ENCODE results near the gene CYRIA.

CYRIA gene

DNA sequence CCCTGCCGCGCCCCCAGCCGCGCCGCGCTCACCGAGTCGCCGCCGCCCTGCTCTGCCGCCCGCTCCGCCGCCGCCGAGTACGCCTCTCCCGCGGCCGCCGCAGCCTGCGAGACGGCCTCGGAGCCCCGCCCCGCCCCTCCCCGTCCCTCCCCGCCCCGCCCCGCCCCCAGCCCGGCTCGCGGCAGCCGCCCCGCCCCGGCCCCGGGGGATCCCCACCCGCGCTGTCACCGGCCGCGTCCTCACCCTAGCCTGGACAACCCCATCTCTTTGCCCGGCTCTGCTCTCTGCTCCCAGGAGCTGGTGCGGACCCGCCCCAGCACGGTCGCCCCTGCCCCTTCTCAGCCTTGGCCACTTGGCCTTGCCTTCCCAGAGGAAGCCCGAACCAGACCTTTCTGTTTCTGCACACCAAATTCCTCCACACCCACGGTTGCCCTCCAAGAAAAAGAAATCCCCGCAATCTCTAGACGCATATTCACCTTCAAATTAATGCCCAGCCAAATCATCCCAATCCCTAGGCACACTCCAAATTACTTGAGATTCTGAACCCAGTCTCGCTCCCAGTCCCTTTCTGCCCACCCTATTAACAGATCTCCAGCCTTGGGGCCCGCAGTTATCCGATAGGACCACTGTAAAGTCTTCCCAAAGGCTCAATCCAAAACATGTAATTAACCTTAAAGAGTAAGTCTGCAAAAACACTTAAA, at the start of gene CYRIA:
Gene CYRIA (minus strand): TSS at position 87 of the 701 bp plus-strand sequence. CDS start 77,715 bp downstream, outside the sequence.
- DNase-seq (ENCODE audit: low spot score) = peak; percentile 79

DNA sequence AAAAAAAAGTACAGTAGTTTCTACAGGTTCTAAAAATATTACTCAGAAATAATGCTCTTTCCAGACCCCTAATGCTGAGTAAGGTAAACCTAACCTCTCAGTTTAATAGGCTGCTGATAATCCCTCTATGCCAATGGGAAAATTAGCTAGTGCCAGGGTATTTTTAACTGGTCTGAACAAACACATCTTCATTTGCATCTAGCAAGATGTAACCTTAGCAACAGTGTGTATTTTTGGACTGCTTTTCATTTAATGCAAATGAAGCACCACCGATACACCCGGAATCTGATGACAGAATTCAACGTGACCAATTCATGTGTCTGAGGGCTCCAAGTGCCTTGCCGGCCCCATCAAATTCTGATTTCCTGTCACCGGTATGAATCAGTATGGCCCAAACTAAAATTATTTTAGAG, 47.4 kb upstream of the CYRIA start:
- peak; percentile 68 for DNase-seq (ENCODE audit: low spot score)

DNA sequence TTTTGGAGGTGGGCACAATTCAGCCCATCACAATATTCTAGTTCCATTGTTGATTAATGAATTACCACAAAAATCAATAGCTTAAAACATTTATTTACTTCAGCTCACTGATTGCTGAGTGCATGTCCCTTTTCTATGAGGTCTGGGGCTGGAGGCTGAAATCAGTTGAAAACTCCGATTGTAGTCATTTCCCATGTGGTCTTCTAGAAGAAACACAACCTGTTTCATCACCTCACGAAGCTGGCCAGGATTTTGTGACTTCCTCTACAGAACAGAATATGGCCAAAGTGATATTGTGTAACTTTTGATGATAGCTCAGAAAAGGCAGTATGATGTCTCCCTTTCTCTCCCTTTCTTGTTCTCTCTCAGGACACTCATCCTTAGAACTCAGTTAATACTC, 44.1 kb upstream of the CYRIA start:
- DNase-seq (ENCODE audit: low spot score) = no peak

DNA sequence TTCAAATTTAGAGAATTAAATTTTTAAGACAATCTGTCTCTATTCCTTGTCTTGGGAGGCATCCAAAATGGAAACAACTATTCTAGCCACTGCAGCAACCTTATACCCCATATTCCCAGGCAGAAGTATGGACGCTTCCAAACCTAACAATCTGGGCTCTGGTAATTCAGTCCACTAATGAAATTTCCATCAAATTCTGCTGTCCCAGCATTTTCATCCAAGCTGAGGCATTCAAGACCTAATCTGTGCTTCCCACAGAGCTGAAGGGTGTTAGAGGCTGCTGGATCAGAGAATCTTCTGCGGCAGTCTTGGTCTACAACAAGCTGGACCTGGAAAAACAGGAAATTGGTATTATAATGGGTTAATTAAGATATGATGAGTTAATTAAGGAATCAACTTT, 42.5 kb upstream of the CYRIA start:
- no peak for DNase-seq (ENCODE audit: low spot score)

DNA sequence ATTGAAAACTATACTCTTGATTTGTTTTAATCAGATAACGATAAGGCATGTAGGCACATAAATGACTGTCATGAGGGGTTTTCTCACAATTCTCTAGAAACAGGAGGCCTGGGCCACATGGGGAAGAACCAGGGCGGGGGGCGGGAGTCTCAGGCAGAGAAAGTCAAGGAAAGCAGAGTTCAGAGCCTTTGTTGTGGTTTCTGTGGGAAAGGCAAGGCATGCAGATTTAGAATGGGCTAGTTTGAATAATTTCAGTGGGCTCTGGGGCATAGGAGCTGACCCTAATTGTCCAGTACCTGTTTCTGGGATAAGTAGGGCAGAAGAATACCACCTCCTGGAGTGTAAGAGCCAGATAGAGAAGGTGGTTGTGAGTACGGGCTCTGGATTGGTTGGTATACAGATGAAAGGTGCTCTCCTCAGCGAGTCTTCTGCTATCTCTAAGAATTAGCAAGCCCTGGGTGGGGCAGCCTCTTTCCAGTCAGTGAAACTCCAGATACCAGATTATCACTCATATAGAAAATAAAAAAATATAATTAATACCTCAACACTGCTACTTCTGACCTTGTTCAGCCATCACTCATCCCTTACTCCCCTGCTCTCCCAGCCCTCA, 41.5 kb upstream of the CYRIA start:
- no peak for DNase-seq (ENCODE audit: low spot score)

DNA sequence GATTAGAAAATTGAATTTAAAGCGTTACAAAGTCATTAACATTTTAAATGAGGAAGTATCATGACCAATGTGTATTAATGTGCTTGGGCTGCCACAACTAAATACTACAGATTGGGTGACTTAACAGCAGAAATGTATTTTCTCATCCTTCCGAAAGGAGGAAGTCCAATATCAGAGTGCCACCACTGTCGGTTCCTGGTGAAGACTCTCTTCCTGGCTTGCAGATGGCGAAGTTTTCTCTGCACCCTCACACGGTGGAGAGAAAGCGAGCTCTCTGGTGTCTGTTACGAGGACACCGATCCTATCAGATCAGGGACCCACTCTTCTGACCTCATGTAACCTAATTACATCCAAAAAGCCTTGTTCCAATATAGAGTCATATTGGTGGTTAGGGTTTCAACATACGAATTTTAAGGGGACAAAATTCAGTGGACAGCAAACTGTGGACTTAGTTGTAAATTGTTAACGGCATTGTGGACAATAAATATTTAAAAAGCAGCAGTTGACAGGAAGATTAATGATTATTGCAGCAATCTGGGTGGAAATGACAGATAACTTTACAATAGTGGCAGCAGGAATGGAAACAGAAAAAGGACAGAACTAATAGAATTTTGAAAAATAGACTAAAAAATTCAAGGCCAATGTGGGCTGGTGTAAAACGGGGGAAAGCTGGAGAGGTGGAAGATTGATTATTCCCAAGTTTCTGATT, 35.1 kb upstream of the CYRIA start:
- DNase-seq (ENCODE audit: low spot score) = no peak

DNA sequence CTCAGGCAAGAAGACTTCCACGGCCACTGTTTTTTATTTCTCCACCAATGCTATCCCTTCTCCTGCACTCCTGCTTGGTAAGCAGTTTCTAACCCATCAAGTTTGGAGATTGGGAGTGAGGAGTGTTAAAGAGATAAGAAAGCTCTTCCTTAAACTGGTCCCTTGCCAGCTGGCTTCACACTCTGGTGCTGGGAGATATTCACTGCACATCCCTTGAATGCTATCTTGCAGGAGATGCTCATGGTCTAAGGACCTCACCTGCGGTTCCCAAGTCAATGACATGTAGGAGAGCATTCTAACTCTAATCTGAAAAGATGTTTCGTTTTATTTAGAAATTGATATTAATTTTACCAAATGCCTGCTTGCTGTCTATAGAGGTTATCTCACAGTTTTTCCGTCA, 28.2 kb upstream of the CYRIA start:
- no peak for DNase-seq (ENCODE audit: low spot score)

DNA sequence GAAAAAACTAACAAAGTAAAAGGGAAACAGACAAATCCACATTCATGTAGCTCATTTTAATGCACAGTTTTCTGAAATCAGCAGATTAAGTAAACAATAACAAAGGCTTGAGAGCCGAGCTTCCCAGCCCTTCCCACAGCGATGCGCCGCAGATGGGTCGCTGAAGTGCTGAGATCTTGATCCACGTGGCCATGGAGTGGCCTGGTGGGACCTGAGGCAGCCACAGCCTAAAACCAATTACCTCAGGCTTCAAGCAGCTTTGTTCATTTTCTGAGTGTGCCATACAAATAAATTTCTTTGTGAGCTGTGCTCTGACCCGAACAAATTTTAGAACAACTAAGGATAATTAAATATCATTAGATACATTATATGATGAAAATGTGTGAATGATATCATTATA, 25.6 kb upstream of the CYRIA start:
- DNase-seq (ENCODE audit: low spot score) = no peak

DNA sequence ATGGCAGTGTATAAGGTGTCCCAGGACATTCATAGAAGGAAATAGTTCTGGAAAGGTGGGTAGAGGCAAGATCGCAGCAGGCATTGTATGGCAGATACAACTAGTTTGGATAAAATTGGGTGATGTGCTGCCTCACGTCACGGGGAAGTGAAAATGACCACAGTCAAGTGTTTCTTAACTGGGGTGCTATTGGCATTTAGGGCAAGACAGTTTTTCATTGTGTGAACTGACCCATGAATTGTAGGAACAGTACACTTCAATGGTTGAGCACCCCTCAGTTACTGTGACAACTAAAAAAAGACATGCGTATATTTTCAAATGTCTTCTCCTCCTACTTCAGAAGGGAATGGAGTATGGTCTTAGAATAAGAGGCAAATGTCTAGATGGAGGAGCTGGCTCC, 22.3 kb upstream of the CYRIA start:
- no peak for DNase-seq (ENCODE audit: low spot score)

DNA sequence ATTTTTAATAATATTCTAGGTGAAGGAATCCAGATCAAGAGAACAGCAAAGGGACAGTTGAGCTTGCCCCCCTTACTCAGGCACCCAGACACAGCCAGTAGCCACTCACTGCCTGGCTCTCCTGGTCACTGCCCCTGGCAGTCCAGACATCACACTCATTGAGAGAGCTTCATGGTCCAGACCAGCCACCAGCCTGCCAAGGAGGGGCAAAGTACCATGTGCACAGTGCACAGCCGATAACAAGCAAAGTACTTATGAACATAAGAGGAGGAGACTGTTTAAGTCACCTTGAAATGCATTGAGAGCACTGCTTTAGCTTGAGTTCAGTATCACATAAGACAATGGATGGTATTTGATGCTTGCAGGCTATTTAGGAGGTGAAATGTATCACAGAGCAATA, 21.6 kb upstream of the CYRIA start:
- no peak for DNase-seq (ENCODE audit: low spot score)

DNA sequence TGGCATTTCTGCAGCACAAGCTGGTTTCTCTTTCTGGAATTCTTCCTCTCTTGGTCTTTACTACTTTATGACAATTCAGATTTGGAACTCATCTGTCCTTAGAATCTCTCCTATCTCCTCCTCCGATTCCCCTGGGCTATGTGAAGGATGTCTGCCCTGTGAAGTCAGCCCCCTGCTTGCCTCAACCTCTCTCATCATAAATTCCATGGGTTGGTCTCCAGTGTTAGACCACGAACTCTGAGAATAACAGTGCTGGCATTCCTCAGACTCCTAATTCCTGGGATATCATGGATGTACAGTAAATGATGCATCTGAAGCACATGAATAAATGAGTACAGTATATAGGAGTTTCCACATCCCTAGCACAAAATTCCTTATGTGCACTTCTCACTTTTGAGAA, 21.0 kb upstream of the CYRIA start:
- no peak for DNase-seq (ENCODE audit: low spot score)

DNA sequence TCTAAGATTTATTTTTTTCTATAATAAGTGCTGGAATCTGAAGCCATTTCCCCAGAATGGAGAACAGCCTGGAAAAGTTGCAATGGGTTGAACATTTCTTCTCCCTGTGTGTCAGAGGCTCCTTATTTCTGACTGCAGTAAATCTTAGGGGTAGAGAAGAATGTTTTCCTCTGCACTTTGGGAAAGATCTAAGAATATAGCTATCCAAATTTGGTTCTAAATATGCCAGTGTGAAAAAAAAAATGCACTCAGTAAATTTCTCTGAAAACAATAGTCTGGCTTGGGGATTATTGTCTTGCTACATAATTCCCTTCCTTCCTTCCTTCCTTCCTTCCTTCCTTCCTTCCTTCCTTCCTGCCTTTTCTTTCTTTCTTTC, 19.7 kb upstream of the CYRIA start:
- DNase-seq (ENCODE audit: low spot score) = no peak

DNA sequence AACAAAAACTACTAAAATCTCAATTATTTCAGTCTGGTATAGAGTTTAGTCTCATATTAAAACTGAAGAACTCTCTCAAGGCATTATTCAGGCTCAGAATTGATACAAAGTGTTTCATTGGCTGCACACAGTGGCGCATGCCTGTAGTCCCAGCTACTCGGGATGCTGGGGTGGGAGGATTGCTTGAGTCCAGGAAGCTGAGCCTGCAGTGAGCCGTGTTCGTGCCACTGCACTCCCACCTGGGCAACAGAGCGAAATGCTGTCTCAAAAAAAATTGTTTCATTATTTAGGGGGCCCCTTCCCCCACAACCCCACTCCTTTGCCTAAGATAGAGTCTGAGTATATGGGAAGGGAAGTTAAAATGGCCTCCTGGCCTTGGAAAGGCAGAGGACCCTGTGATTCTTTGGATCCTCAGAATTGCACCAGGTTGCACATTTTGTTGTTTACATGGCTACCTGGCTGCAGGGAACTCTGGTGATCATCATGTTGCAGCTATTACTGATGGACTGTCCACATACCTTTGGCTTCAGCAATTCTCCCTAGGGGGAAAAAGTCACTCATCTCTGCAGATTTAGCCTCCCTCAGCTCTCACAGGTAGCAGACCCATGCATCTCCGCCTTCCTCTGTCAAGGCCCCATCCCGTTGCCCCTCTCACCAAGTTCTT, 19.2 kb upstream of the CYRIA start:
- no peak for DNase-seq (ENCODE audit: low spot score)

DNA sequence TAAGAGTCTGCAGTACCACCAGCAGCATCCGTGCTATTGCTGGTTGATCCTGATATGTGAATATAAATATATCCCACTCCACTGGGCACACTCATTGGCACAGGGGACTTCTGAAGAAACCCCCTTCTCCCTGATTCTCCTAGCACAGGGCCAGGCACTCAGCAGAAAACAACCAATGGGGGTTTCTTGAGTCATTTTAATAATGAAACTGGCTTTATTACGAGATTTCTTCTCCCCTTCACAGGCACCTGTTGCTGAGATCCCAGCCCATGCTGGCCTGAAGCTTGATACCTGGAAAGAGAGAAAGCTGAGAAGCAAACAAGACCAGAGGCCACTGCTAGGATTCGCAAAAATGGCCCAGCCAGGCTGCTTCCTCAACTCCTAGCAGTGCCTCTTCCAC, 17.9 kb upstream of the CYRIA start:
- DNase-seq (ENCODE audit: low spot score) = no peak

DNA sequence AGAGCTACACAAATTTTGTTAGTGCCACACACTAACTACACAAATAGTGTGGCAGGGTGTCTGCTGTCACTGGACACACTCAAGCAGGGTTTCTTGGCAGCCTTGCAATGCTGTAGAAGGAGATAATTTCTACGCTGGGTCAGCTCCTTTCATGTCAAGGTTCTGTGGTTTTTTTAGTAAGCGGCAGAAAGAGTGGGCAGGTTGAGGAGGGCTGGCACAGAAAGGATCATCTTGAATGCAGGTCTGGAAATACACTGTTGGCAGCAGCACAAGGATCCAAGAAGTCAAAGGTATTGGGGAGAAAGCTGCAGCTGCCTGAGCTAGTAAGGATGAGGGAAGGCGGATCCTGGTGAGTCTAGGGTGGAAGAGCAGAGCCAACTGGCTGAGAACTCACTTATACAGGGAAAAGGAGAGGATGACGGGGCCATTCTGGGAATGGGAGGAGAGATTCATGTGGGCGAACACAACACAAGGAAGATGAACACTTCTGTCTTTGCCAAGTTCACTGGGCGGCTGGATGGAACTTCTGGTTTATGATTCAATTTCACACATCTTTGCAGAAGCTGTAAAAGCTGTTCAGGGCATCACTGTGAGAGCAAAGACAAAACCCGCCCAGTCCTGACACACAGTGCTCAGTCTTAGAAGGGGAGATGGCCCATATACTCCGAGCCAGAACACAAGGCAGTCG, 16.9 kb upstream of the CYRIA start:
- DNase-seq (ENCODE audit: low spot score) = no peak

DNA sequence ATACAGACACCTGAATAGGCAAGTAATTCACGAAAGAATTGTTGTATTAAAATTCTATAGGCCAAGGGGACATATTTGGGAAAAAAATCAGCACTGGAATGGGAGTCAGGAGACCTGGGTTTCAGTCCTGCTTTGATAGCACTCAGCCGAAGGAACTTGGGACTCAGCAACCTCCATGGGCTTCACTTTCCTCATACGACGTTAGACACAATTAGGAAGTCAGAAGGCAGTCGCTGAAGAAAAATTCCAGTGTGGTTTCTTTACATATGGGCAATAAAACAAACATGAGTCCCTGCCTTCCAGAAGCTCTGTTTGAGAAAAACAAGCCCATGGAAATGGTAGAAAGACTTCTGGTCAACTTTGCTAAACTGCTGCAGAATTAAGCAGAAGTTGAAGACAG, 15.1 kb upstream of the CYRIA start:
- DNase-seq (ENCODE audit: low spot score) = no peak

DNA sequence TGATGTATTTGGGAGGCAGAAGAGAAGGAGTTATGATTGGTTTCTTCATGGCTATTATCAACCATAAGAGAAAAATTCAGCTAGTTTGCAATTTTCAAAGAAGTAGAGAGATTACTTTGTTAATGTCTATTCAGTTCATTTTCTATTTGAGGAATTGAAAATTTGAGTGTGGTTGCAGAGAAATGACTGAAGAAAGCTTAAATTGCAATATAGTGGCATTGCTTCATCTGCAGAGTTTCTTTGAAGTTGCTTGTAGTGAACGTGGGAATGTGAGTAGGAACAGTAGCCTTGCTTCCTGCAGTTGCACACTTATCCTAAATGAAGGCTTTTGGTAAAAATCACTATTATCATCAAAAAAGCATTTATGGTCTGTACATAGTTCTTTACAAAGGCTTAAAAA, 14.7 kb upstream of the CYRIA start:
- no peak for DNase-seq (ENCODE audit: low spot score)

DNA sequence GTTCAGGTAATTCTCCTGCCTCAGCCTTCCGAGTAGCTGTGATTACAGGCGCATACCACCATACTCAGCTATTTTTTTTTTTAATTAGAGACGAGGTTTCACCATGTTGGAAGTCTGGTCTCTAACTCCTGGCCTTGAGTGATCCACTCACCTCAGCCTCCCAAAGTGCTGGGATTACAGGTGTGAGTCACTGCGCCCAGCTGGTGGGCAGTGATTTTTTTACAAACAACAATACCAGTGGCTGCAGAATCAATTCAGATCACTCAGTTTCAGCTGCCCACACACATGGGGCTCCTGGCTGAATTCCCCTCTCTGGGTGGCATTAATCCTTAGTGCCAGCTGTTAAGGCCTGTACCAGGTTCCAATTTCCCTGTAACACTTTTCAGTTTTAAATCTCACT, 13.3 kb upstream of the CYRIA start:
- no peak for DNase-seq (ENCODE audit: low spot score)

DNA sequence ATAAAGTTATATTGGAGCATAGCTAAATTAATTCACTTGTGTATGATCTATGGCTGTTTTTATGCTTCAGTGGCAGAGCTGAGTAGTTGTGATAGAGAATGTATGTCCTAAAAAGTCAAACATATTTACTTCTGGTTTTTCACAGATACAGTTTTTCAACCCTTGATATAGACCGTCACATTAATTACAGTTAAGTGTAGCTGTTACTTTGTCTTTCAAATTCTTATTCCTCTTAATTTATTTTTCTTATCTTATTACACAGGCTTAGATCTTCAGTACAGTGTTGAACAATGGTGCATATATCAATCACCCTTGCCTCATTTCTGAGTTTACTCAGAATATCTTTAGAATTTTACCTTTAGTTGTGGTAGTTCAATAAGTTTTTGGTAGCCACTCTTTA, 12.2 kb upstream of the CYRIA start:
- no peak for DNase-seq (ENCODE audit: low spot score)

DNA sequence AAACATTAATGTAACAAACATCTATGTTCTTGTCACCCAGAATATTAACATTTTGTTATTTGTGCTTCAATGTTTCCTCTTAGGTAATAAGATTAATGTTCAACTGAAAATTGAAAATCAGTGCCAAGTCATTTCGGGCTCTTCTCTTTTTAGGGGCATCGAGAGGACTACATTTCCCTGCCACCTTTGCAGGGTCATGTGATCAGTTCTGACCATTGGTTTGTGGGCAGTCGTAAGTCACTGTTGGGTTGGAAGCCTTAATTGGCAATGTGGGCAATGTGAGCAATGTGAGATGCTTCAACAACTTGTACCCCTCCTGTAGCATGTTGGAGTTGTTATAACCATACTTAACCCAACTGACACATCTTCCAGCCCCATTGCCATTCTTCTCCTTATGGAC, 10.1 kb upstream of the CYRIA start:
- DNase-seq (ENCODE audit: low spot score) = no peak

DNA sequence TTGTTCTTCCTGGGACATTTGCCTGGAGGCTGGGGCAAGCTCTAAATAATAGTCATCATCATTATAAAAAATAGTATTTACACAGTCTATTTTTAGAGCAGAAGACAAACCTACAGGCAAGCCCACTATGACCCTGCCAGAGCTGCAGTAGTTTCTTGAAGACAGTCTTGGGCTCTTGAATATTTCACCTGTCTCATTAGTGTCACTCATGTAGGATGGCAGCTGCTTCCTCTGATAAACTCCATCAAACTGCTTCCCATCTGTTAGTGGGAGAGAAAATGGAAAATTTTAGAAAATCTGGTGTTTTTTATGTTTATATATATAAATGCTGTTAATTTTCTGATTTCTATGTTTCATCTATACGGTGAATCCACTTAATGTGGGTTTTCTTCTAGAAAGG, 8.5 kb upstream of the CYRIA start:
- DNase-seq (ENCODE audit: low spot score) = no peak

DNA sequence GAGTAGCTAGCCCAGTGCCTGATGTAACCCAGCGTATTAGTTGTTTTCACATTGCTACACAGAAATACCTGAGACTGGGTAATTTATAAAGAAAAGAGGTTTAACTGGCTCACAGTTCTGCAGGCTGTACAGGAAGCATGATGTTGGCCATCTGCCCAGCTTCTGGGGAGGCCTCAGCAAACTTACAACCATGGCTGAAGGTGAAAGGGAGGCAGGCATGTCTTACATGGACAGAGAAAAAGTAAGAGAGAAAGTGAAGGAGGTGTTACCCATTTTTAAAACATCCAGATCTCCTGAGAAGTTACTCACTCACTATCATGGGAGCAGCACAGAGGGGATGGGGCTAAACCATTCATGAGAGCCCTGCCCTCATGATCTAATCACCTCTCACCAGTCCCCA, 6.1 kb upstream of the CYRIA start:
- no peak for DNase-seq (ENCODE audit: low spot score)
